ENCODE measurements around the gene PRIM2. TPM values are rescaled to one million over a fixed set of nuclear protein-coding genes. Genes with fewer than 3 reads are reported as not detected.
"Not testable (repeated sequence)": the region's sequence is repeated elsewhere in the genome, so short reads cannot be mapped to it uniquely, and the experiment has no call there.

The PRIM2 gene, protein sequence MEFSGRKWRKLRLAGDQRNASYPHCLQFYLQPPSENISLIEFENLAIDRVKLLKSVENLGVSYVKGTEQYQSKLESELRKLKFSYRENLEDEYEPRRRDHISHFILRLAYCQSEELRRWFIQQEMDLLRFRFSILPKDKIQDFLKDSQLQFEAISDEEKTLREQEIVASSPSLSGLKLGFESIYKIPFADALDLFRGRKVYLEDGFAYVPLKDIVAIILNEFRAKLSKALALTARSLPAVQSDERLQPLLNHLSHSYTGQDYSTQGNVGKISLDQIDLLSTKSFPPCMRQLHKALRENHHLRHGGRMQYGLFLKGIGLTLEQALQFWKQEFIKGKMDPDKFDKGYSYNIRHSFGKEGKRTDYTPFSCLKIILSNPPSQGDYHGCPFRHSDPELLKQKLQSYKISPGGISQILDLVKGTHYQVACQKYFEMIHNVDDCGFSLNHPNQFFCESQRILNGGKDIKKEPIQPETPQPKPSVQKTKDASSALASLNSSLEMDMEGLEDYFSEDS
- 10 to 100 TPM; 16.0 to 27.5 (median 18.3) TPM for total RNA-seq
- 38.6 TPM for total RNA-seq (2013)

DNA sequence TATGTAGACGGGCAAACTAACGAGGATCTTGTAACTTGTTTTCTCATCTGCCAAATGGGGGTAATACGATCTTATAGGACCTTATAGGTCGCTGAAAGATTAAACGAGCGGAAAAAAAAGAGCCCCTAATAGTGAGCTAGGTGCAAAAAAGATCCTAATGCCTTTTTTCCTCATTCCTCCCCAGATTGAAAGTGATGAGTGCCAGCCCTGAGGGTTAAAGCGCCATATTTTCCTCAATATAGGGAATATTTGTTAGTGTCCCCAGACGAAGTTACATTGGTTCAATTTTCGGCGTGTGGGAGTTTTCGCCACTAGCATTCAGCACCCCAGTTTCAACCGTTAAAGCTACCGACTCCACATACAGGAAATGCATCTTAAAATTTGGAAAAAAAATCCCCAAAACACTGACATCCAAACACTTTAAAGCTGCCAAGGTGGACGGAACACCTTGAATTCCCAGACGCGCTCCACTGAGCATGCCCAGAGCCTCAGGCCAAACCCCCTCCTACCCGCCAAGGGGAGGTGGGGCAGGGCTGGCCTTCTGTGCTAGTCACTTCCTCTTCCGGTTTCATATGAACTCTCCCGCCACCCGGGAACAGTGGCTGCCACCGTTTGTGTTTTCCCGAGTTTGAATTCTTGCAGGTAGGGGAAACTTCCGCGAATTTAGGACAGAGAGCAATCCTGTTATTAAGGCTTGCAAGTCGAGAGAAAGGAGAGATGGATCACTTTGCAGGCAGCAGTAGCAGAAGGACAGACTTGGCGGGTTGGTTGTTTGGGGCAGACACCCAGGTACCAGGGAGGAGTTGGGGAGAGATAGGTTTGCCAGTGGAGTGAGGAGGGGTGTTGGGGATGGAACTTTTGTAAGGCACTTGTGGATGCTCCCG lies at the start of gene PRIM2:
TSS of gene PRIM2 (plus strand) at position 571 of the 884 bp plus-strand sequence. CDS start 816 bp downstream, outside the sequence.
- DNase-seq = peak; percentile 68 to 89
- no peaks in the 10 kb centered on the region for H3K27me3 ChIP-seq (ENCODE audit: control insufficient read depth, insufficient read depth, low read length)
- Mint-ChIP-seq H3K4me3 (peak within 1 kb of the TSS; percentile 97), H3K27me3 (ENCODE audit: low read depth in 2 of 2) (peaks cover 0 to 16% of the 10 kb centered on the region in 2 donors), H3K36me3 (no peaks in the 10 kb centered on the region), H3K27ac (peak within 1 kb of the TSS; percentile 88 to 94), H3K4me1 (peaks cover 27 to 39% of the 10 kb centered on the region in 2 donors), H3K9me3 (no peaks in the 10 kb centered on the region)
- ATAC-seq = peak; percentile 87 to 91 (median 91)
- H3K4me1 ChIP-seq (ENCODE audit: control insufficient read depth, insufficient read depth, low read length) = peaks cover 12% of the 10 kb centered on the region
- H3K4me3 ChIP-seq (ENCODE audit: low read length) = peak within 1 kb of the TSS; percentile 70
- peak within 1 kb of the TSS; percentile 6 for H3K27ac ChIP-seq (ENCODE audit: low read length)
- H3K36me3 ChIP-seq (ENCODE audit: control insufficient read depth, insufficient read depth, low read length) = peaks cover 22% of the 10 kb centered on the region
- intact Hi-C loops (cut with micrococcal nuclease) = loop anchor here (5.0 kb wide), 1 partner anchor 680 kb away; no protein-coding TSS in a partner anchor
- no peaks in the 10 kb centered on the region for H3K9me3 ChIP-seq (ENCODE audit: control insufficient read depth, insufficient read depth, low read length)
- TF ChIP-seq, protein P1, sequence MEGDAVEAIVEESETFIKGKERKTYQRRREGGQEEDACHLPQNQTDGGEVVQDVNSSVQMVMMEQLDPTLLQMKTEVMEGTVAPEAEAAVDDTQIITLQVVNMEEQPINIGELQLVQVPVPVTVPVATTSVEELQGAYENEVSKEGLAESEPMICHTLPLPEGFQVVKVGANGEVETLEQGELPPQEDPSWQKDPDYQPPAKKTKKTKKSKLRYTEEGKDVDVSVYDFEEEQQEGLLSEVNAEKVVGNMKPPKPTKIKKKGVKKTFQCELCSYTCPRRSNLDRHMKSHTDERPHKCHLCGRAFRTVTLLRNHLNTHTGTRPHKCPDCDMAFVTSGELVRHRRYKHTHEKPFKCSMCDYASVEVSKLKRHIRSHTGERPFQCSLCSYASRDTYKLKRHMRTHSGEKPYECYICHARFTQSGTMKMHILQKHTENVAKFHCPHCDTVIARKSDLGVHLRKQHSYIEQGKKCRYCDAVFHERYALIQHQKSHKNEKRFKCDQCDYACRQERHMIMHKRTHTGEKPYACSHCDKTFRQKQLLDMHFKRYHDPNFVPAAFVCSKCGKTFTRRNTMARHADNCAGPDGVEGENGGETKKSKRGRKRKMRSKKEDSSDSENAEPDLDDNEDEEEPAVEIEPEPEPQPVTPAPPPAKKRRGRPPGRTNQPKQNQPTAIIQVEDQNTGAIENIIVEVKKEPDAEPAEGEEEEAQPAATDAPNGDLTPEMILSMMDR (IDR thresholded peaks at IDR 0.05) = no peak
- WGBS (ENCODE audit: insufficient coverage) = under 1% methylated on average over 27 of the region's 27 CpGs

DNA sequence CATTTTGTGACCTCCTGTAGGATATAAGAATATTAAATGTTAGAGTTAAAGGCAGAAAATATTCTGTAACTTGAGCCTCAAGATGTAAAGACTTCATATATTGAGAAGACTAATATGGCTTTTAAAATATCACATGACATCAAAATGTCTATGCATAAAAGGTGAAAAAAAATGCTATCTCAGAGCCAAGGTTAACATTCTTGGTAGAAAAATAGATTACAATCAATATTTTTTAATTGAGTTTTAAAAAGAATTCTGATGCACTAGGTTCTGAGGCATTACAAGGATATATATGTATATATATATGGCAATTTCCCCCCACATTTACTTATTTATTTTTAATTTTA lies 49.2 kb upstream of the PRIM2 start:
- no peak overlapping the region for H3K4me3 ChIP-seq (ENCODE audit: low read length)
- Mint-ChIP-seq H3K9me3 (no peaks in the 10 kb centered on the region), H3K36me3 (no peaks in the 10 kb centered on the region), H3K4me1 (no peaks in the 10 kb centered on the region), H3K27me3 (ENCODE audit: low read depth in 2 of 2) (peaks cover 14 to 21% of the 10 kb centered on the region in 2 donors), H3K27ac (no peak overlapping the region), H3K4me3 (no peak overlapping the region)
- H3K27ac ChIP-seq (ENCODE audit: low read length) = no peak overlapping the region
- intact Hi-C loops (cut with micrococcal nuclease) = loop anchor here (1.0 kb wide), 1 partner anchor 48 kb away; no protein-coding TSS in a partner anchor
- H3K36me3 ChIP-seq (ENCODE audit: control insufficient read depth, insufficient read depth, low read length) = no peaks in the 10 kb centered on the region
- no peaks in the 10 kb centered on the region for H3K27me3 ChIP-seq (ENCODE audit: control insufficient read depth, insufficient read depth, low read length)
- no peaks in the 10 kb centered on the region for H3K9me3 ChIP-seq (ENCODE audit: control insufficient read depth, insufficient read depth, low read length)
- DNase-seq (no peak), ATAC-seq (no peak)
- TF ChIP-seq, protein P1 (IDR thresholded peaks at IDR 0.05) = no peak
- no peaks in the 10 kb centered on the region for H3K4me1 ChIP-seq (ENCODE audit: control insufficient read depth, insufficient read depth, low read length)

DNA sequence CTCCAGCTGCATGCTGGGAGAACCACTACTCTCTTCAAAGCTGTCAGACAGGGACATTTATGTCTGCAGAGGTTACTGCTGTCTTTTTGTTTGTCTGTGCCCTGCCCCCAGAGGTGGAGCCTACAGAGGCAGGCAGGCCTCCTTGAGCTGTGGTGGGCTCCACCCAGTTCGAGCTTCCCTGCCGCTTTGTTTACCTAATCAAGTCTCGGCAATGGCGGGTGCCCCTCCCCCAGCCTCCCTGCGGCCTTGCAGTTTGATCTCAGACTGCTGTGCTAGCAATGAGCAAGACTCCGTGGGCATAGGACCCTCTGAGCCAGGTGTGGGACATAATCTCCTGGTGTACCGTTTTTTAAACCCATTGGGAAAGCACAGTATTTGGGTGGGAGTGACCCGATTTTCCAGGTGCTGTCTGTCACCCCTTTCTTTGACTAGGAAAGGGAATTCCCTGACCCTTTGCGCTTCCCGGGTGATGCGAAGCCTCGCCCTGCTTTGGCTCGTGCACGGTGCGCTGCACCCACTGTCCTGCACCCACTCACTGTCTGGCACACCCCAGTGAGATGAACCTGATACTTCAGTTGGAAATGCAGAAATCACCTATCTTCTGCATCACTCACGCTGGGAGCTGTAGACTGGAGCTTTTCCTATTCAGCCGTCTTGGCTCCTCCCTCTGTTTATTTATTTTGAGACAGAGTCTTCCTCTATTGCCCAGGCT lies 43.2 kb upstream of the PRIM2 start:
- ATAC-seq; H3K36me3 Mint-ChIP-seq; intact Hi-C loops (cut with micrococcal nuclease); DNase-seq; H3K9me3 ChIP-seq (ENCODE audit: control insufficient read depth, insufficient read depth, low read length); H3K9me3 Mint-ChIP-seq; H3K4me3 Mint-ChIP-seq; H3K36me3 ChIP-seq (ENCODE audit: control insufficient read depth, insufficient read depth, low read length); H3K4me3 ChIP-seq (ENCODE audit: low read length); H3K4me1 ChIP-seq (ENCODE audit: control insufficient read depth, insufficient read depth, low read length); H3K27ac ChIP-seq (ENCODE audit: low read length); H3K27me3 ChIP-seq (ENCODE audit: control insufficient read depth, insufficient read depth, low read length); H3K27ac Mint-ChIP-seq; H3K4me1 Mint-ChIP-seq: not testable (repeated sequence)
- H3K27me3 Mint-ChIP-seq (ENCODE audit: low read depth in 2 of 2) = peaks cover 17 to 31% of the 10 kb centered on the region in 2 donors
- WGBS (ENCODE audit: insufficient coverage) = 92% methylated on average over 17 of the region's 17 CpGs
